CD4-positive, alpha-beta T cell treated with Interleukin-17A for 4 hours (primary cell): ENCODE results near the gene GHITM.

Experiments
- DNase-seq: peaks from one replicate; pipeline ENCODE4 v3.0.0-alpha.2; 2020; ENCODE audit warnings: mixed read lengths

GHITM gene

GRCh38 chr10:84201682-84202081 is 62.4 kb downstream of the GHITM start:
- no peak for DNase-seq

GRCh38 chr10:84202349-84202748 is 63.0 kb downstream of the GHITM start:
- DNase-seq, result no peak
